Right forelimb (tissue), 1 donor: ENCODE measurements around the gene CCR7.

ENCODE experiments used
- DNase-seq: peaks from one replicate; pipeline ENCODE4 v3.0.0-alpha.2; 2018

CCR7 gene

DNA sequence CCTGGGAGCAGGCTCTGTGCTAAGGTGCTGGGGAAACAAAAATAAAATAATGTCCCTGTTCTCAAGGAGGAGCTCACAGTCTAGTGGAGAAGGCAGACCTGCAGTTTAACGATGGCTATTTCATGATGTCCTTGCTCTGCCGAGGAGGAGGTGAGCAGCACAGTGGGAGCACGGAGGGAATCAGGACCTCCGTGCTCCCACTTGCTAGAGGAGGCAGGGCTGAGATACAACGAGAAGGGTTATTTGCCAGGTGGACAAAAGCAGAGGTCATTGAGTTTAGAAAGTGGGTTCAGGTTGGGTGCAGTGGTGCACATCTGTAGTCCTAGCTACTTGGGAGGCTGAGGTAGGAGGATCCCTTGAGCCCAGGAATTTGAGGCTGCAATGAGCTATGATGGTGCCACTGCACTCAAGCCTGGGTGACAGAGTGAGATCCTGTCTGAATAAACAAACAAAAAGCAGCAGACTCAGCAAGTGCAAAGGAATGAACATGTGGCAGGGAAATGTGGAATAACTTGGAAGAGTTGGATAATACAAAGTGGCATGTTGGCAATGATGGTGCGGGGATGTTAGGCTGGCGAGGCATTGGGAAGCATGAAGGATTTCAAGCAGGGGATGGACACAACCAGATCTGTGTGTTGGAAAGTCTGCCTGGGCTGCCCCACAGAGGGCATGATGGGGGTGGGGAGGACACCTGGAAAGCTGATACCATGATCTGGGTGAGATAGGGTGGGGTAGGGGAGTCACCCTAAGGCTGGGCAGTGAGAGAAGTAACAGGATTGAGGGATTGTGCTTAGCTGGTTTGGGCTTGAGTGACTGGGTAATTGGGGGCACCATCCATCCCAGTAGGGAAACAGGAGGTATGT is 51.0 kb downstream of the CCR7 start:
- DNase-seq, result no peak

- DNase-seq, result no peak
These were observed 53.5 kb downstream of the CCR7 start for GRCh38 chr17:40511667-40512220.

DNA sequence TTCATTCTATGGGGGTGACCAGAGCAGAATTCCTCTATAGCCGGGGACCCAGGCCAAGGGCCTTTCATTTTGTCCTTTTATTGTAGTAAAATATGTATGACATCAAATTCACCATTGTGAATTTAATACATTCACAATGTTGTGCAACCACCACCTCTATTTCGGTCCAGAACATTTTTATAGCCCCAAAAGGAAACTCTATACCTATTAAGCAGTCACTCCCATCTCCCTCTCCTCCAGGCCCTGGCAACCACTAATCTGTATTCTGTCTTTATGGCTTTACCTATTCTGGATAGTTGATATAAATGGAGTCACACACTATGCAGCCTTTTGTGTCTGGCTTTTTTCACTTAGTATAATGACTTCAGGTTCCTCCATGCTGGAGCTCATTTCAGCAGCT is 54.1 kb downstream of the CCR7 start:
- no peak for DNase-seq

DNA sequence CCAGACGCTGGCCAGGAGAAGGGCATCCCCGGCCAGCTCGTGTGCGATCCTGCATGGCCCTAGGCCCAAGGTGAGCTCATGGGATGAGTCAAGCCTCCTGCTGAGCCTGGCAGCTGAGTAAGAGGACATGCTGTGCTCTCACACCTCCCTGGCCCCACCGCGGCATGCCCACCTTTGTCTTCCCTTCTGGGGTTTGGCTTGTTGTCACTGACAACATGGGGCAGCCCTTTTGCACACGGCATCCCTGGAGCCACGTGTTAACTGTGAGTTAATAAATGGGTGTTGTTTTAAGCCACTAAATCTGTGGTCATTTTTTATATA is 55.0 kb downstream of the CCR7 start:
- no peak for DNase-seq

GRCh38 chr17:40509626-40510327 is 55.5 kb downstream of the CCR7 start:
- DNase-seq, result no peak

GRCh38 chr17:40506786-40507185 is 58.5 kb downstream of the CCR7 start:
- no peak for DNase-seq
